SK-MEL-5 (cell line): ENCODE measurements around the gene AMBRA1. TPM values are rescaled to one million over a fixed set of nuclear protein-coding genes. Genes with fewer than 3 reads are reported as not detected.

Experiments used
- DNase-seq: peaks from one replicate; pipeline ENCODE4 v3.0.0-alpha.2; 2016; ENCODE audit warnings: low read depth, low spot score
- in situ Hi-C: cut with HindIII; loops from 2 replicates; pipeline ENCODE4 v1.10.0; 2016; ENCODE audit warnings: low sequenced_read_pairs, high pct_unique_total_duplicates, low pct_unique_long_range_greater_than_20kb
- total RNA-seq: library from RNA; depleted of rRNA; stranded (reverse); fragments of >200 nt; shearing (Covaris generic); gene quantifications from 2 replicates; pipeline ENCODE4 v1.2.3, GENCODE V29; 2014

Gene AMBRA1
- total RNA-seq, 1 experiment from 2014 or later, result 22.2 TPM

DNA sequence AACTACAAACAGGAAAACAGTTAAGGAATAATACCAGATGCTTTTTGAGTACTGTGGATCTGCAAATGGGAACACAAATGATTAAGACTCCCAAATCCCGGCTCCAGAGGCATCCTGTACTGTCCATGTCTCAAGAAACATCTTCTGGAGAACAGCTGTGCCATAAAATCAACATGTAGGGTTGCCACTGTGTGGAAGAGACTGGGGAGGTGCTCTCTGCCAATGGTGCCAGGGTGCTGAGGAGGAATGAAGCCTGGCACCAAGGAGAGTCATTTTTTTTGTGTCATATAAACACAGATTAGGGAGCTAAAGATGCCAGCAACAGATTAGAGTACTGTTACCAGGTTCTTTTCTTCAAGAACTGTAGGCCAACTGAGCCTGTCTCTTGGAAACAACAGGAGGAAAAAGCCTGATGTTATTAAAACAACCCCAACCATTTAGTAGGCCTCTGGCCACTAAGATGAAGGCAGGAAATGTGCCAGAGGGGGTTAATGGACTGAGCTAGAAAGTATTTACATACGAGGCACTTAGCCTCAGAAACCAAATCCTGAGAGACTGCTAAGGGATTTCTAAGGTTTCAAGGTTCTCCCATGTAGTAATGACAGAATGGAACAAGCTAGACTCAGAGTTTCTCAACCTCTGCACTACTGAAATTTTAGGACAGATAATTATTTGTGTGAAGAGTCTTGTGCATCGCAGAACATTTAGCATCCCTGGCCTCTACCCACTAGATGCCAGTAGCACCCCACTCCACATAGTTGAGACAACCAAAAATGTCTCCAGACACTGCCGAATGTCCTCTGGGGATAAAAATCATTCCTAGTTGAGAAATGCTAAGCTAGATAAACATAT, 147.7 kb downstream of the AMBRA1 start:
- in situ Hi-C loops, result no loop called here
- no peak for DNase-seq

DNA sequence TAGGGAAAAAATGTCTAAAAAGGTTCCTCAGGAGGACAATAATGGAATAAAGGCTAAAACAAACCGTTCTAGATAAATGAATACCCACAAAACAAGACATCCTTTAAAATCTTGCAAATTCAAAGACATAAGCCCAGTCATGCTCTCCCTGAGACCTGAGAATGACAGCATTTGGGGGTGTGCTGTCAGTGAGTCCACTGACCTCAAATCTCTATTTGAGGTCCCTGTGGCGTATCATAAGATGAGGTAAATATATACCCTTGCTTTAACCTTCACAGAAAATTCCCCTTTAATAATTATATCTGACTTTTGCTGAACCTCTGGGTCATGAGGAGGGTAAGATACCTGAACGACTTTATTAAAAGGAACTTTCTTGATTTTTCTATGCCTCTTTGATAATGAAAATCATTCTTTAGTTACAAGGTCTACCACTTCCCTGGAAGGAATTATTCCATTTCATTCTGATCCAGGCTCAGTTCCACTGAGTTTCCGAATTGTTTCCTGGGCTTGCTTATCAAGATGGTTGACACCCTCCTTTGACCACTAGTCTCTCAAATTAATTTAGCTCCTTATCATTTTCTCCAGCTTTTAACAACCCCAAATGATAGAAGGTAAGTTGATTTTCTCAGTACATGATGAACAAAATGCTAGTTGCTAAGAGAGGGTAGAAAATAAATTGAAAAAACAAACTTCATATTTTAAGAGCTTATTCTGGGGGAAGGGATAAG, 148.5 kb downstream of the AMBRA1 start:
- in situ Hi-C loops, result no loop called here
- DNase-seq, result no peak

DNA sequence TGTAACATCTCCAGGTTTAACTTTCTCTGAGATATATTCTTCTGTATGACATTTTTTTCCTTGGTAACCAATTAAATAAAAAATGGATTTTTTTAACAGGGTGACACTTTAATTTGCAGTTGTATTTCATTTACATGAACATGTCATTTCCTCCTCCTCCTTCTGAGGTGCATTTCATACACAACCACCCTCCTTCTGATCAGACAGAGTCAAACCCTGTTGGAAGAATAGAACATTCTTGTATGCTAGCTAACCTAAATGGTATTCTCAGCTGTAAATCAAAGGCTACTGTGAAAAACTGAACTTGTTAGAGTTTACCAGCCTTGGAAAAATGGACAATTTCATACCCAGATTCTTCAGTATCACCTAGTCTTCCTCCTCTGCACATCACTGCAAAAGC, 149.5 kb downstream of the AMBRA1 start:
- in situ Hi-C loops, result no loop called here
- no peak for DNase-seq

- in situ Hi-C loops, result no loop called here
- no peak for DNase-seq
Measured at GRCh38 chr11:46438211-46438610, 155.6 kb downstream of the AMBRA1 start.

DNA sequence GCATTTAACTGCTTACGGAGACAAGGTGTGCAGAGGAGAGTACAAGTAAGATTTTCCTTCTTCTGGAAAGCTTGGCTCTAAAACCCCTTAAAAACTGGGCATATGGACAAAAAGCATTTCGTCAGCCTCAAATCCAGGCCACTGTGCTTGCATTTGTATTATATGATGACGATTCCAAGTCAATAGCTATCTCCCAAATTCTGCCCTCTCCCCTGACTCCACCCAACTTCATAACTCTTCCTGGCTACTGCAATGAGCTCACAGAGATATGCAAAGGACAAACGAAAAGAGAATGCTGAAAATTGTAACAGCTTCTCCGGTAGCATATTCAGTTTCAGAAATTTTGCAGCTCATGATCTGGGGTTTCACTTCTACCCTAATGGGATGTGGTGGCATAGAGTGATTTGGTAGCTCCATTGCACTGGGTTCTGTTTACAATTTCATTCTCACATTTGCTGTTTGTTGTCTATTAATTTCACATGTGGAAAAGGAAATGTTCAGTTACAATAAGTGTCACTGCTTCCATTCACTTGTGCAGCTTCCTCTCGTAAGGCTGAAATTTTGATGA, 156.6 kb downstream of the AMBRA1 start:
- in situ Hi-C loops, result no loop called here
- DNase-seq, result no peak

- in situ Hi-C loops, result no loop called here
- no peak for DNase-seq
Measured at GRCh38 chr11:46436113-46436512, 157.7 kb downstream of the AMBRA1 start.

- in situ Hi-C loops, result no loop called here
- DNase-seq, result peak; percentile 11
Measured at GRCh38 chr11:46435679-46436078, 158.1 kb downstream of the AMBRA1 start.

GRCh38 chr11:46431211-46431610, 162.6 kb downstream of the AMBRA1 start:
- in situ Hi-C loops, result no loop called here
- no peak for DNase-seq

- in situ Hi-C loops, result no loop called here
- DNase-seq, result no peak
Measured at GRCh38 chr11:46429717-46430116, 164.1 kb downstream of the AMBRA1 start.

DNA sequence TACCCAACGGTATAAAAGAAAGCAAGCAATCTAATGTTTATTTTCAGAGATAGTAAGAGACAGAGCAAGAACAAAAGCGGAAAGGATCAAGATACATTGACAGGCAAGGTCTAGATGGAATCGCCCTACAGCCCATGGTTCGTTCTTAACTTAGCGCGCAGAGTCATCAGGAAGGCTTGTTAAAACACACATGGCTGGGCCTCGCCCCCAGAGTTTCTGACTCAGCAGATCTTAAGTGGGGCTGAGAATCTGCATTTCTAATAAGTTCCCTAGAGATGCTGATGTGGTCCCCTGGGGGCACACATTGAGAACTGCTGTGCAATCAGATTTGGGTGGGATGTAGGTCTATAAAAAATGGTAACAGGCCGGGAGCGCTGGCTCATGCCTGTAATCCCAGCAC, 166.5 kb downstream of the AMBRA1 start:
- in situ Hi-C loops, result no loop called here
- no peak for DNase-seq

GRCh38 chr11:46426233-46426991, 167.4 kb downstream of the AMBRA1 start:
- DNase-seq, result no peak
- in situ Hi-C loops, result no loop called here

DNA sequence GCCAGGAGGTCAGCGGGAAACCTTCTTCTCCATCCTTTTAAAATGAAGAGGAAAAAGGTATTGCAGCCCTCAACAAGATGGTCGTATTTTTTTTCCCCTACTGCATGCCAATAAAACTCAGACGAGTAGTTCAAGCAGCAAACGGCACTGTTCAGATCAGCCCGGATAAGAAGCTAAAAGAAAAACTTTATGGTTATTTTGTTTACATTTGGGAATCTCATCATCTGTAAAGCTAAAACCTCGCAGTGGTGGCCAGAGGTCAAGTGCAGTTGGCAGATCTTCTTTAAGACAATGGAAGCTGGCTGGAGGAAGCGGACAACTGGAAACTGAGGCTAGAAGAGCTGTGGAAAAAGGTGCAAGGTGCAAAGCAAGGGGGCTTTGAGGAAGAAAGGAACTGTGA, 171.2 kb downstream of the AMBRA1 start:
- in situ Hi-C loops, result no loop called here
- DNase-seq, result no peak

- in situ Hi-C loops, result no loop called here
- DNase-seq, result no peak
Measured at GRCh38 chr11:46421257-46421880, 172.5 kb downstream of the AMBRA1 start.

DNA sequence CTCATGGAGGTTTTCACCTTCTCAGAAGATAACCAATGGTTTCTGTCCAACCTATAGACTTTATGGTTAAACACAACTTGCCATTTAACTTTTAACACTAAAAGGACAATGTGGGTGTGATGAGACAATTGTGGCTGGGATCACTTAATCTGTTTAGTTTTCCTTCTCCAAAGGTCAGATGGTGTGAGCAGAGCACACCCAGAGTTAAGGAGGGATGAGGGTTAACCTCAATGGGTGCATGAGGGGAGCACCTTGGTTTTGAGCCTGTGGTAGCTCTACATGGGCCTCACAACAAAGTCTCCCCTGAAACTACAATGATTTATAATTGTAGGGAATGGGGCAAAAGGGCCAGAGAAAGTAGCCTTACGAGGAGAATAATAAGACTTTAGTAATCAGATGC, 173.3 kb downstream of the AMBRA1 start:
- in situ Hi-C loops, result no loop called here

GRCh38 chr11:46418751-46419150, 175.1 kb downstream of the AMBRA1 start:
- in situ Hi-C loops, result no loop called here
- no peak for DNase-seq

More for the DNA sequence above, 173.3 kb downstream of the AMBRA1 start:
- DNase-seq, result no peak

DNA sequence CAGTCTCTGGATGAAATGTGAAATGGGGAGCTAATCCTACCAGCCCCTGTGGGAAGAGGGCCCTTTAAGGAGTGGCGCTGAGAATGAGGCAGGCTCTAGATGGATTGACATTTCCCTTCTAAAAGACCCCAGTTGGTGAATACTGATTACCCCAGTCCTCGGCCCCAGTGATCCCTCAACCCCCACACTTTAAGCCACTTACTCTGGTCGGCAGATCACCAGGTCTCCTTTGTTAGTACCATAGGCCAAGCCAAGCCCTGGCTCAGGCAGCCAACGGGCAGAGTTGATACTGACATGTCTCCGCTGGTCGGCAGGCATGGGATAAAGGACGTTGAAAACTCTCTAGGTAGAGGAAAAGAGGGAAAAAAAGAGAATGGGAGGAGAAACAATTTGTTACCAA, 176.1 kb downstream of the AMBRA1 start:
- in situ Hi-C loops, result no loop called here
- DNase-seq, result no peak

- DNase-seq, result no peak
- in situ Hi-C loops, result no loop called here
Measured at GRCh38 chr11:46414879-46415278, 178.9 kb downstream of the AMBRA1 start.

- in situ Hi-C loops, result no loop called here
- no peak for DNase-seq
Measured at GRCh38 chr11:46414466-46414796, 179.4 kb downstream of the AMBRA1 start.
